Measurements from ENCODE around the gene MUSTN1.

The MUSTN1 gene

GRCh38 chr3:52790741-52791140, 44.1 kb downstream of the MUSTN1 start:
- DNase-seq (ENCODE audit: low read depth) = no peak
- TF ChIP-seq, protein P1, sequence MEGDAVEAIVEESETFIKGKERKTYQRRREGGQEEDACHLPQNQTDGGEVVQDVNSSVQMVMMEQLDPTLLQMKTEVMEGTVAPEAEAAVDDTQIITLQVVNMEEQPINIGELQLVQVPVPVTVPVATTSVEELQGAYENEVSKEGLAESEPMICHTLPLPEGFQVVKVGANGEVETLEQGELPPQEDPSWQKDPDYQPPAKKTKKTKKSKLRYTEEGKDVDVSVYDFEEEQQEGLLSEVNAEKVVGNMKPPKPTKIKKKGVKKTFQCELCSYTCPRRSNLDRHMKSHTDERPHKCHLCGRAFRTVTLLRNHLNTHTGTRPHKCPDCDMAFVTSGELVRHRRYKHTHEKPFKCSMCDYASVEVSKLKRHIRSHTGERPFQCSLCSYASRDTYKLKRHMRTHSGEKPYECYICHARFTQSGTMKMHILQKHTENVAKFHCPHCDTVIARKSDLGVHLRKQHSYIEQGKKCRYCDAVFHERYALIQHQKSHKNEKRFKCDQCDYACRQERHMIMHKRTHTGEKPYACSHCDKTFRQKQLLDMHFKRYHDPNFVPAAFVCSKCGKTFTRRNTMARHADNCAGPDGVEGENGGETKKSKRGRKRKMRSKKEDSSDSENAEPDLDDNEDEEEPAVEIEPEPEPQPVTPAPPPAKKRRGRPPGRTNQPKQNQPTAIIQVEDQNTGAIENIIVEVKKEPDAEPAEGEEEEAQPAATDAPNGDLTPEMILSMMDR (IDR thresholded peaks at IDR 0.05; ENCODE audit: insufficient read depth, low read depth, low read length, missing control alignments) = no peak
- H3K4me3 ChIP-seq (ENCODE audit: low read depth, low read length) = no peak overlapping the region

- no peak for DNase-seq (ENCODE audit: low read depth)
- H3K4me3 ChIP-seq (ENCODE audit: low read depth, low read length) = no peak overlapping the region
- TF ChIP-seq, protein P1 (IDR thresholded peaks at IDR 0.05; ENCODE audit: insufficient read depth, low read depth, low read length, missing control alignments) = no peak
Measured at GRCh38 chr3:52790337-52790736, 44.5 kb downstream of the MUSTN1 start.

DNA sequence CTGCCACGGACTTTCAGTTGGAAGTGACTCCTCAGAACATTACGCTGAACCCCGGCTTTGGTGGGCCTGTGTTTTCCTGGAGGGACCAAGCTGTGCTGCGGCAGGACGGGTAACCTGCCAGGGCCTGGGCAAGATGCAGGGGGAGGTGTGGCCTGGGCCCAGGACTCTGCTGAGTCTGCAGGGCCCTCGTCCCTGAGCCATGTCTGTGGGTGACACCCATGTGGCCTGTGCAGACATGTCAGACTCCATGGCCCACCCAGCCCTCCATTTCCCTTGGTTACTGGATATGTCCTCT, 45.1 kb downstream of the MUSTN1 start:
- TF ChIP-seq, protein P1 (IDR thresholded peaks at IDR 0.05; ENCODE audit: insufficient read depth, low read depth, low read length, missing control alignments) = no peak
- no peak overlapping the region for H3K4me3 ChIP-seq (ENCODE audit: low read depth, low read length)
- no peak for DNase-seq (ENCODE audit: low read depth)

GRCh38 chr3:52788890-52789745, 45.7 kb downstream of the MUSTN1 start:
- TF ChIP-seq, protein P1 (IDR thresholded peaks at IDR 0.05; ENCODE audit: insufficient read depth, low read depth, low read length, missing control alignments) = no peak
- no peak for DNase-seq (ENCODE audit: low read depth)
- no peak overlapping the region for H3K4me3 ChIP-seq (ENCODE audit: low read depth, low read length)

DNA sequence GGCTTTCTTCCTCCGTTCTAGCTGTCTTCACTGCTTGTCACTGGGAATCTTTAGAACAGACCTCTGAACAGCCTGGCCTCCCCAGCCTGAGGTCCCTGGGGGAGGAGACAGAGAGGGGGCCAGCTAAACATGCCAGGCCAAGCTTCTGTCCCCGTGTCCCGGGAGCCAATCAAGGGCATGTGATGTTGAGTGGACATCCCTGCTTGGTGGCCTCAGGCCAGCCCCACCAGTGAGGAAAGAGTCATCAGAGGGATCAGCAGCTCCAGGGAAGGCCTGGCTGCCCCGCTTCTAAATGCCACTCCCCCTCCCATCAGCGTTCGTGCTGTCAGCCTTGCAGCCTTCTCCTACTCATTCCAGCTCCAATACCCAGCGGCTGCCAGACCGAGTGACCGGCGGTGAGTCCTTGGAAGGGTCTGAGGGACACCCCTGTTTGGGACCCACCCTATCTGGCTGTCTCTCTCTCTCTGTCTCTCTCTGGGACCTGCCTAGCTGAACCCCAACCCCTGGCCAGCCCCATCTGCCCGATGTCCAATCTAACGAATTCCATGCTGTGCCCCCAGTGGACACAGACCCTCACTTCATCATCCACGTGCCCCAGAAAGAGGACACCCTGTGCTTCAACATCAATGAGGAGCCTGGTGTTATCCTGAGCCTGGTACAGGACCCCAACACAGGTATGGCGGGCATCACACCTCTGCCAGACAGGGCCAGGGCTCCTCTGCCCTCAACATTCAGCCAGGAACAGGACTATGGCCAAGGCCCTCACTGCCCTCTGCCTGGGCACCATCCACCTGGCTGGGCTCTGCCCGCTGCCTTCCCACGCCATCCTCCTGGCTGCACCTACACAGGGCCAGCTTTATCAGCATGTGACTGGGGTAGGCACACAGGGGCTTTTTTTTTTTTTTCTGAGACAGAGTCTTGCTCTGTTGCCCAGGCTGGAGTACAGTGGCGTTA, 46.9 kb downstream of the MUSTN1 start:
- H3K4me3 ChIP-seq (ENCODE audit: low read depth, low read length) = no peak overlapping the region
- DNase-seq (ENCODE audit: low read depth) = no peak
- TF ChIP-seq, protein P1 (IDR thresholded peaks at IDR 0.05; ENCODE audit: insufficient read depth, low read depth, low read length, missing control alignments) = no peak

GRCh38 chr3:52787246-52787645, 47.6 kb downstream of the MUSTN1 start:
- no peak for DNase-seq (ENCODE audit: low read depth)
- no peak overlapping the region for H3K4me3 ChIP-seq (ENCODE audit: low read depth, low read length)
- TF ChIP-seq, protein P1 (IDR thresholded peaks at IDR 0.05; ENCODE audit: insufficient read depth, low read depth, low read length, missing control alignments) = no peak

All from GM12865 (cell line).